DND-41 (cell line): ENCODE measurements around the gene SCEL.

Experiments
- CTCF ChIP-seq: IDR thresholded peaks from 2 replicates; pipeline ENCODE4 v1.5.1; 2012; ENCODE audit warnings: borderline replicate concordance, low read length, moderate library complexity, mild to moderate bottlenecking; ENCODE audit not compliant: poor library complexity, severe bottlenecking; ENCODE audit errors: extremely low read depth
- EZH2 ChIP-seq: IDR thresholded peaks from 3 replicates; pipeline ENCODE4 v1.6.1; 2012; ENCODE audit warnings: borderline replicate concordance, low read depth, mild to moderate bottlenecking, moderate library complexity, low read length, inconsistent platforms; ENCODE audit not compliant: severe bottlenecking

GRCh38 chr13:77548594-77548993 lies 13.1 kb downstream of the SCEL start:
- TF ChIP-seq CTCF (no peak), EZH2 (no peak)
